Measurements from ENCODE around the gene SGPP2.

GRCh38 chr2:222604749-222605515, 180.6 kb downstream of the SGPP2 start:
- no peak for TF ChIP-seq CTCF (IDR thresholded peaks at IDR 0.05)
- no peak for TF ChIP-seq EZH2phosphoT487 (IDR thresholded peaks at IDR 0.05)
- TF ChIP-seq EZH2 (IDR thresholded peaks at IDR 0.05) = no peak
